Limb (tissue), 2 donors: ENCODE results near the gene UBE2N.
A peak's percentile ranks its signal among the peaks of the same experiment; 100 is the strongest.

ENCODE experiments used
- DNase-seq, 2 donors: peaks; one replicate each; pipeline ENCODE4 v3.0.0-alpha.2; 2016; ENCODE audit errors: extremely low spot score in 2 of 2

The UBE2N gene, protein sequence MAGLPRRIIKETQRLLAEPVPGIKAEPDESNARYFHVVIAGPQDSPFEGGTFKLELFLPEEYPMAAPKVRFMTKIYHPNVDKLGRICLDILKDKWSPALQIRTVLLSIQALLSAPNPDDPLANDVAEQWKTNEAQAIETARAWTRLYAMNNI

DNA sequence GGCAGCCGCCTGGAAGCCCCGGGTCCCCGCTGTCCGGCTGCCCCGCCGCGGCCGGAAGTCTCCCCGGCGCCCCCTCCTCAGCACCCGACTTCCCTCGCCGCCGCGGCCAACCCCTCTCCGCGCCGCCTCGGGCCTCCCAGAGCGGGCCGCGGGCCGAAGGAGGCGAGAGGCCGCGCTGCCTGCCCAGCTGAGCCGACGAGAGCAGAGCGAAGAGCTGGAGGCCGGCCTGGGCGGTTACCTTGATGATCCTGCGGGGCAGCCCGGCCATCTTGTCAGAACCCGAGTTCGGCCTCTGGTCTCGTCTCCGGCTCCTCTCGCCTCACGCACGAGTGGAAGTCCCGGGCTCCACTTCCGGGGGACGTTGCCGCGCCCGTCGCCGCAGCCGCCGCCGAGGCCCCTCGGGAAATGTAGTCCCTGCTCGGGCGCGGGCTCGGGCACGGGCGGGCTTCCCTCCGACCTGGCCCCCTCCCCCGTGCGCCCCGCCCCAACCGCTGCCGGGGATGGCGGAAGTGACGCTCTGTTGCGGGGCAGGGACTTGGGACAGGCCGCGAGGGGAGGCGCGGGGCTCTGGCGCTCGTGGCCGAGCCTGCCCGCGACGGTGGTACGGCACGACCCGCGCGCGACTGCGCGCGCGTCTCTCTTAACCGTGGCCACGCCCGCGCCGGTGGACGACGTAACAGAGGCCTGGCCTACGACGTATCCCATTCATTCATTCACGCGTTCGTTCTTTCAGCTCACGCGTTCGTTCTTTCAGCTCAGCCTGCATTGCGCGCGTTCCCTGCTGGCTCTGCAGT, at the start of gene UBE2N:
Gene UBE2N (minus strand): TSS at position 331 of the 794 bp plus-strand sequence. CDS start 63 bp downstream, at position 268.
- peak; percentile 95 to 99 for DNase-seq

DNA sequence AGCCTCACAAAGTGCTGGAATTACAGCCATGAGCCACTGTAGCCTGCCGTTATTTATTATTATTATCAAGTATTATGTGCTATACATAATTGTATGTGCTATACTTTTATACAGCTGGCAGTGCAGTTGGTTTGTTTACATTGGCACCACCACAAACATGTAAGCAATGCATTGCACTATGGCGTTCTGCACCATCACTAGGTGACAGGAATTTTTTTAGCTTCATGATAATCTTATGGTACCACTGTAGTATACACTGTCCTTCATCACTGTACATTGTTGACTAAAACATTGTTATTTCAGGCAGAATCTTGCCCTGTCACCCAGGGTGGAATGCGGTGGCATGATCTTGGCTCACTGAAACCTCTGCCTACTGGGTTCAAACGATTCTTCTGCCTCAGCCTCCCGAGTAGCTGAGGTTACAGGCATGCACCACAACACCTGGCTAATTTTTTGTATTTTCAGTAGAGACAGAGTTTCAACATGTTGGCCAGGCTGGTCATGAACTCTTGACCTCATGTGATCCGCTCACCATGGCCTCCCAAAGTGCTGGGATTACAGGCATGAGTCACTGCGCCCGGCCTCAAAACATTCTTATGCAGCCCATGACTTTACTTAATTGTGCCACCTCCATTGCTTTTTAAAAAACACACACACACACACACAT, 42.7 kb upstream of the UBE2N start:
- DNase-seq, result no peak

DNA sequence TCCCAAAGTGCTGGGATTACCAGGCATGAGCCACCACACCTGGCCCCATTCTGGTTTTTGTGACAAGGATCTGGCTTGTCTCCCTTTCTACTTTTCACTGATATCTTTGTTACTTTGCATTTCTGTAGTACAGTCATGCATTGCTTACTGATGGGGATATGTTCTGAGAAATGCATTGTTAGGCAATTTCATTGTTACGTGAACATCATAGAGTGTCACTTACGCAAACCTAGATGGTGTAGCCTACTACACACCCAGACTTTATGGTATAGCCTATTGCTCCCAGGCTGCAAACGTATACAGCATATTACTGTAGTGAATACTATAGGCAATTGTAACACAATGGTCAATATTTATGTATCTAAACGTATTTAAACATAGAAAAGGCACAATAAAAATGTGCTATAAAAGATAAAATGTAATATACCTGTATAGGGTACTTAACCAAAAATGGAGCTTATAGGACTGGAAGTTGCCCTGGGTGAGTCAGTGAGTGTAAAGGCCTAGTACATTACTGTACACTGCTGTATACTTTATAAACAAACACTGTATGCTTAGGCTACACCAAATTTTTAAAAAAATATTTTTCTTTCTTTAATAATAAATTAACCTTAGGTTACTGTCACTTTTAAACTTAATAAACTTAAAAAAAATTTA, 41.5 kb upstream of the UBE2N start:
- no peak for DNase-seq

DNA sequence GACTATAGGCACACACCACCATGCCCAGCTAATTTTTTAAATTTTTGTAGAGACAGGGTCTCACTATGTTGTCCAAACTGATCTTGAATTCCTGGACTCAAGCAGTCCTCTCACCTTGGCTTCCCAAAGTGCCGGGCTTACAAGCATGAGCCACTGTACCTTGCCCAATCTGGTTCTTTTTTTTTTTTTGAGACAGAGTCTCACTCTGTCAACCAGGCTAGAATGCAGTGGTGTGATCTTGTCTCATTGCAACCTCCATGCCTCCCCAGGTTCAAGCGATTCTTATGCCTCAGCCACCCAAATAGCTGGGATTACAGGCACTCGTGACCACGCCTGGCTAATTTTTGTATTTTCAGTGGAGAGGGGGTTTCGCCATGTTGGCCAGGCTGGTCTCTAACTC, 41.0 kb upstream of the UBE2N start:
- no peak for DNase-seq

DNA sequence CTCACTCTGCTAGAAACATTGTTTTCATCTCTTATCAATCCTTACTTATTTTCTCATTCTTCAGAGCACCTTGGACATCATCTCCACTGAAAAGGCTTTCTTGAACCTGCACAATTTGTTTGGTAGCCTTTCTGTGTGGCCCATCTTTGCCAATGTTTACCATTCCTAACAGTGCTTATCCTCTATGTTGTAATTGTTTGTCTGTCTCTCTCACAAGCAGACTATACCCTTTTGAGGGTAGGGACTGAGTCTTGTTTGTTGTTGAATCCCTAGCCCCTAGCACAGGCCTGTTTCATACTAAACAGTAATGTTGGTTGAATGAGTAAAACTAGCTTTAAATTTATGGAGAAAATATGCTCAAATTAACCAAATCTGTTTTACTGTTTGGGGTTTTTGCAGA, 34.8 kb upstream of the UBE2N start:
- no peak for DNase-seq

DNA sequence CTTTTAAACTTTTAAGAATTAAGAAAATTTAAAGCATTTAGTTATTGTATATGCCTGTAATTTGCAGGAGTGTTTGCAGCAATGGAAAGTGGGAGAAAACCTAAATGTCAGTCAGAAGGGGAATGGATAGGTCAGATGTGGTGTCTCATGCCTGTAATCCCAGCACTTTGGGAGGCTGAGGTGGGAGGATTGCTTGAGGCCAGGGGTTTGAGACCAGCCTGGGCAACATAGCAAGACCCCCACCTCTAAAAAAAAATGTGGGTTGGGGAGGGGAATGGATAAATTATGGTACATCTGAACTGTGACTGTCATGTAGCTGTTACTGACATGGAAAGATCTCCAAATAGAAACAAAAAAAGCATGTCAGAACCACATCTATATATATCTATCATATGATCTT, 27.6 kb upstream of the UBE2N start:
- no peak for DNase-seq

DNA sequence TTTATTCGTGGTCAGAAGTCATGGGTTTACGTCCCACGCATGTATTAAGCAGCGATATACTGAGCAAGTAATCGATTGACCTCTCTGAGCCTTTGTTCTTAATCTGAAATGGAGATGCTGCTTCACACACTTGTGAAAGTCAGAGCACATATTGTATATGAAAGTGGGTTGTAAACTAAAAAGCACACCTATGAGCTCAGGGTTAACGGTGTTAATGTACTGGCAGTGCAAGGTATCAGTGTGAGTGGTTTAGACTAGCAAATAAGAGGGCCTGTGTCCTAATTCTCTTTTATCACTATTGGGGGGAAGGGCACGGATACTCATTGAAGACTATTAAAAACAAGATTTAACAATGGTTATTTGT, 26.2 kb upstream of the UBE2N start:
- DNase-seq, result no peak

DNA sequence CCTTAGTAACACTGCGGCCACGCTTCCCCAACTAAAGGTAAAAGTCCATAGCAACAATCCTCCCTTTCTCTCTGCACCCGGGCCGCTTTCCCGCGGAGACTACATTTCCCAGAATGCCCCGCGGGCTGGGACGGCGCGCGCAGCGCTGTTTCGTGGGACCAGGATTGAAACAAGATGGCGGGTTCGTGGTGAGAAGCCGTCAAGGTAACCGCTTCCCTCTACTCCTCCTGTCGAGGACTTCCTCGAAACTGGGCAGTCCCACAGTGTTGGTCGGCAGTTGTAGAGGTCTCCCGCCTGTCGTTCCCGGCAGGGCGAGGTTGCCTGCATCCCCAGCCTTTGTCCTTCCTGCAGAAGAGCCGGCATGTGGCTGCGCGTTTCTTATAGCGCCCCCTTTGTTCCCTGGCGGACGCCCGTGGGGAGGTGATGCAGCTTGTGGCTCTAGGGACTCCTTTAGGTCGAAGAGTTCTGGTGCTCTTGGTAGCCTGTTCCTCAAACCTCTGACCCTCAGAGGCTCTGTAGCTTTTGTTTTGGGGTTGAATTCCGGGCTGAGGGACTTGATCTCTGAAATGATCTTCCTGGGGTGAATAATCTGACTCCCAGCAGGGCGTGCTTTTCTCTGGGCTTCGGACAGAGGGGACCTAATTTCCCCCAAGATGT, 25.7 kb upstream of the UBE2N start, which contains the start of gene MRPL42:
Gene MRPL42 (plus strand): TSS at position 164 of the 657 bp plus-strand sequence. CDS start 1,772 bp downstream, outside the sequence.
- DNase-seq, result peak; percentile 89 to 97

DNA sequence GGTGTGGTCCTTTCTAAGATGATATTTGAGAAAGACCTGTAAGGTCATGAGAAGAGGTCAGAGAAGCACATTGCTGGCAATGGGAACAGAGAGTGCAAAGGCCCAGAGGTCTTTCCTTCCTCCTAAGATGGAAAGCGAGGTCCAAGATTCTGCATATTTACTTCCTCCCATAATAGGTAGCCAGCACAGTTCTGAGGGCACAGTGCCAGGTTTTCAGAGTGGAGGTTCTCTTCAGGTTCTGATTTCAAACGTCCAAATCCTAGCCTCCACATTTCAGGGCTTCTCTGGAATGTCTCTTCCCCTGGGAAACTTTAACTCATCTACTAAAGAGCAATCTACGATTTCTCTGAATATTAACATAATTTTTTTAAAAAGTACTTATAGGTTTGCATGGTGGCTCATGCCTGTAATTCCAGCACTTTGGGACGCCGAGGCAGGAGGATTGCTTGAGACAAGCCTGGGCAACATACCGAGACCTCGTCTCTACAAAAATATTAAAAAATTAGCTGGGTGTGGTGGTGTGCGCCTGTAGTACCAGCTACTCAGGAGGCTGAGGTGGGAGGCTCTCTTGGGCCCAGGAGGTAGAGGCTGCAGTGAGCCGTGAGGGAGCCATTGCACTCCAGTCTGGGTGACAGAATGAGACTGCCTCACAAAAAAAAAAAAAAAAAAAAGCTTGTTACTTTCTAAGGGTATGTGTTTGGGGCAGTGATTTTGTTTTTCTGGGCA, 25.0 kb upstream of the UBE2N start:
- DNase-seq, result no peak

DNA sequence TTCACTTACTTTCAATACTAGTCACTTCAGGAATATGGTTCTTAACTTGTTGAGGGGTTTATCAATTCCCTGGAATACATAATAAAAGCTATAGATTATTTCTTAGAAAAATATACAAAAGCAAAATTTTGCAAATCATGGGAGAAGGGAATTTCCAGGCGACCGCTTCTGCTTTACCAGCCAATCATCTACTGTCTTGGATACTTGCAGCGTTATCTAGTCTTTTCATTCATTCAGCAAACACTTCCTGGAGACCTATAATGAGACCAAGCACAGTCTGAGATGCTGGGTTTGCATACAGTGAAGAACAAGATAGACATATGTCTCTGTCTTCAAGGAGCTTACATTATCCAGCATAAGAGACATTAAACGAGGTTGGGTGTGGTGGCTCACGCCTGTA, 24.1 kb upstream of the UBE2N start:
- DNase-seq, result no peak

DNA sequence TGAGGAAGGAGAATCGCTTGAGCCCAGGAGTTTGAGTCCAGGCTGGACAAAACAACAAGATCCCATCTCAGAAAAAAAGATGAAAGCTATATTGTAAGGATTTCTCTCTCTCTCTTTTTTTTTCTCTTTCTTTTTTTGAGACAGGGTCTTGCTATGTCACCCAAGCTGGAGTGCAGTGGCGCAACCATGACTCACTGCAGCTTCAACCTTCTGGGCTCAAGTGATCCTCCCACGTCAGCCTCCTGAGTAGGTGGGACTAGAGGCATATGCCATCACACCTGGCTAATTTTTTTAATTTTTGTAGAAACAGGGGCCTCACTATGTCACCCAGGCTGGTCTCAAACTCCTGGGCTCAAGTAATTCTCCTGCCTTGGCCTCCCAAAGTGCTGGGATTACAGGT, 19.8 kb upstream of the UBE2N start:
- no peak for DNase-seq

DNA sequence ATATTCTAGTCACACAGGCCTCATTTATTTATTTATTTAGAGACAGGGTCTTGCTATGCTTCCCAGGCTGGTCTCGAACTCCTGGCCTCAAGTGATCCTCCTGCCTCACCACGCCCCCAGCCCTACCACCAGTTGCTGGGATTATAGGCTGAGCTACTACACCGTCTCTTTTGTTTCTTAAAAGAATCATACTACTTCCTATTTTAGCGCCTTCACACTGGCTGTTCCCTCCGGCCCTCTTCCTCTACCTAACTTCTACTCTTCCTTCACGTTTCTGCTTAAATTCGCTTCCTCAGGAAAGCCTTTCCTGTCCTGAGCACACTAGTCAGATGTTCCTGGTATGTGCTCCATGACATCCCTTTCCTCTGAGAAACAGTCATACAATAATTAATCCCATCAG, 19.2 kb upstream of the UBE2N start:
- no peak for DNase-seq

DNA sequence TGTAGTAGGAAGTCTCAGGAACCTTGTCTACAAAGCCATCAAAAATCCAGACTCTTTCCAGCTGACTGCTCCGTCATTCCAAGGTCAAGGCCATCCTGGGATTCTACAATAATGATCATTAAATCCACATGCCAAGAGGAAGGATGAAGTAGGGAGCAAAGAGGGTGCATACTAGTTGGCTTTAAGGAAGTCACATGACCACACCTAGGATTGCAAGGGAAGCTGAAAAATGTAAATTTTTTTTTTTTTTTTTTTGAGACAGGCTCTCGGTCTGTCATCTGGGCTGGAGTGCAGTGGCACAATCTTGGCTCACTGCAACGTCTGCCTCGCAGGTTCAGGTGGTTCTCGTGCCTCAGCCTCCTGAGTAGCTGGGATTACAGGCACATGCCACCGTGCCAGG, 18.3 kb upstream of the UBE2N start:
- DNase-seq, result no peak

DNA sequence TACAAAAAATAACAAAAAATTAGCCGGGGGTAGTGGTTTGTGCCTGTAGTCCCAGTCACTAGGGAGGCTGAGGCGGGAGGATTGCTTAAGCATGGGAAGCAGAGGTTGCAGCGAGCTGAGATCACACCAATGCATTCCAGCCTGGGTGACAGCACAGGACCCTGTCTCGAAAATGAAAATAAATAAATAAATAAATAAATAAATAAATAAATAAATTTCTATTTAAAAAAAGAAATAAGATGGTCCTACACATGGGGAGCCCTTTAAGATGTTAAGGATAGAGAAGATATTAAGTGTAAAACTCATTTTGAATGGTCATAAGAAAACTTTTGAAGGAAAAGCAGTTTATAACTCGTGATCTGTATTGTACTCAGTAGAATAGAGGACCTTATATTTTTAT, 17.4 kb upstream of the UBE2N start:
- no peak for DNase-seq

DNA sequence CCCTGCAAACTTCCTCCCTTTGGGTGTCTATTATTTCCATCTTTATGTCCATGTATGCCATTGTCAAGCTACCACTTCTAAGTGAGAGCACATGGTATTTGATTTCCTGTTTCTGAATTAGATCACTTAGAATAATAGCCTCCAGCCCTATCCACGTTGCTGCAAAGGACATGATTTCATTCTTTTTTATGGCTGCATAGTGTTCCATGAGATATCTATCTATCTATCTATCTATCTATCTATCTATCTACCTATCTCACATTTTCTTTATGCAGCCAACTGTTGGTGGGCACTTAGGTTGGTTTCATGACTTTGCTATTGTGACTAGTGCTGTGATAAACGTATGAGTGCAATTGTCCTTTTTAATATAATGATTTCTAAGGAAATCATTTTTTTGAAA, 14.3 kb upstream of the UBE2N start:
- DNase-seq, result no peak

DNA sequence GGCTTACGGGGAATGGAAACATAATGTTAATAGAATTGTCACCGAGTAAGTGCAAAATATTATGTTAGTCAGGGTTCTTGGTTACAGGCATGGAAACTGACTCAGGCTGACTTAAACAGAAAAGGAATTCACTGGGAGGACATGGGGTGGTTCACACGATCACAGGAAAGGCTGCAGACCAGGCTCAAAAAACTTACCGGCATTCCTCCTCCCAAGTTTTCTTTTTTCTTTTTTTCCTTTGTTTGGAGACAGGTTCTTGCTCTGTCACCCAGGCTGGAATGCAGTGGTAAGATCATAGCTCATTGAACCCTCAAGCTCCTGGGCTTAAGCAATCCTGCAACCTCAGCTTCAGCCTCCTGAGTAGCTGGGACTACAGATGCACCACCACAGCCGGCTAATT, 11.9 kb upstream of the UBE2N start:
- no peak for DNase-seq

DNA sequence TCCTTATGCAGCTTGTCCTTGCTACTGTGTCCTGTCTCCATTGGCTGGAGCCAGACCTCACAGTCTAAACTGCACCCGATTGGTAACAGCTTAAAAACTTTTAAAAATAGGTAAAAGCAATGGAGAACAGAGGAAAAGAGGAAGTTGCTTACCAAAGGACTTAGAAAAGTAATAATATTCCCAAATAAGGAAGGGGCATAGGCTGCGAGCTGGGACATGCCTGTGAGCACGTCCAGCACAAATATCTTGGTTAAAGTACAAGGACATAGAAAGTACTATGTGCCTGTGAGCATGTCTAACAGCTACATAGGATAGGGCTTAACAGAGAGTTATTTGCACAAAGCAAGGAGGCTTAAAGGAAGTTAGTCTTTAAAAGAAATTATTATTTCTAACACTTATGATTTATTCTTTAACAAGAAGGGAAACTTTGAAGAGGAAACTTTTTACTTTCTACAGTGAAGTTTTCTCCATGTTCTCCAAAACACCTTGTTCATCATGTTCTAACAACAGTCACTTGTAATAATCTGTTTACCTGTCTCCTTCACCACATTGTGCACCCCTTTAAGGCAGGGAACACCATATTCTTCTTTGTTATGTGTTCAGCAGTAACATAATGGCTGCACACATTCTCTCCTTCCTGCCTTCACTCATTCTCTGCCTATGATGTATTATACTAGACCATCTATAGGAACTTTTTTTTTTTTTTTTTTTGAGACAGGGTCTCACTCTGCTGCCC, 9.8 kb upstream of the UBE2N start:
- no peak for DNase-seq

DNA sequence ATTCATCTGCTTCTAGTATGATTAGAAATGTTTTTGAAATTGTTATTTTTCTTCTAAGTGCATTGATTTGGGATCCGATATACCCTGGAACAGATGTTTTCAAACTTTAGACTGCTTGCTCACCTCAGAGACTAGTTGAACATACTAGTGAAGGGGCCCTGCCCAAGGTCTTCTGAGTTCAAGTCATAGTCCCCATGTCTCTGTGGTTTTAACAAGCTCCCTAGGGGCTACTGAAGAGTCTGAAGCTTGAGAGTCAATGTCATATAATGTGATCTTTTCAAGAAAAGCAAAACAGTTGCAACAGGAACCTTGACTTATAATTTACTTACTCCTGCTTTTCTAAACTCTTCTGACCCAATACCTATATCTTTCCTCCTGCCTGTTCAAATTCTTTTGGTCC, 7.5 kb upstream of the UBE2N start:
- no peak for DNase-seq

DNA sequence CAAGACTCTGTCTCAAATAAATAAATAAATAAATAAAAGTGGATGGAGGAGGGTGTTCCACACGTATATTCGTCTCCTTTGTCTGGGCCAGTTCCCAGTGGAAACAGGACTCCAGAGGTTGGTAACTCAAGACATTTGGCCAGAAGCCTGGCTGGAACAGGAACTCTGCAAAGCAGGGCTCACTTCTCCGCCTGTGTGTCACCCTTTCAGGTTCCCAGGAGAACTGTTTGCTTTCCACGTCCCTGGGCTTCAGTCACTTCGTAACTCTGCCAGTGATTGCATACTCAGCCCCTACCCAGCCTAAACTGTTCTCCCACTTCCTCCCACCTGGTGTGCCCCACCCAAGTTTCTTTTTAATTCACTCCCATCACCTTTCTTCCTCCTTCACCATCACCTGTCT, 7.0 kb upstream of the UBE2N start:
- DNase-seq, result no peak

DNA sequence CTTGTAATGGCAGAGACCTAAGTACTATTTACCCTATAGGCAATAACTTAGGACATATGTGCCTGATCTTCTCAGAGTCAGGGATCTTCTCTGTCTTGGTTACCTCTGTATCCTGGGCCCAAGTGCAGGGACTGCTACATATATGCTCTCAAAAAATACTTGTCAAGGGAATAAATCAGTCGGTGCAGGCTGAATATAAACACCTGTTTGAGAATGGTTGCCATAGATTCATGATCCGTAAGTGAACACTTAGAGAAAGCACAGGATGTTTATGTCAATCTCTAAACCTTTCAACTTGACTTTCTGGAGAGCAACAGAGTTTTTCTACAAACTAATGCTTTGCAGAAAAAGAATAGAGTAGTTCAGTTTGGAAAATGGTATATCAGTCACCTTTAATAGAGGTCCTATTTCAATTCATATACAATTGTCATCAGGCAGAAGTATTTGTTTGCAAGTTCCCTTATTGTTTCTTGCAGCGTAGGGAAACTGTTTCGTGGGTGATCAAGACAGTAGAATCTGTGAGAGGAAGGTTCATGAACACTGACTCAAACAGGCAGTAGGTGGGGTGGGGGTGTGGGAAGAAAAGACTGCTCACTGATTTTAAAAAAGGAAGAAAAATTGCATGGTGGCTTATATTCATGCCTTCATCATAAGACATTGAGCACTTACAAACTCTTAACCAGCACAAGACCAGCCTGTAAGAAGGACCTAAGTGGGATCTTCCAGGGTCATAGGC, 6.0 kb upstream of the UBE2N start:
- no peak for DNase-seq
